ENCODE data around the gene CDC42.

The CDC42 gene

DNA sequence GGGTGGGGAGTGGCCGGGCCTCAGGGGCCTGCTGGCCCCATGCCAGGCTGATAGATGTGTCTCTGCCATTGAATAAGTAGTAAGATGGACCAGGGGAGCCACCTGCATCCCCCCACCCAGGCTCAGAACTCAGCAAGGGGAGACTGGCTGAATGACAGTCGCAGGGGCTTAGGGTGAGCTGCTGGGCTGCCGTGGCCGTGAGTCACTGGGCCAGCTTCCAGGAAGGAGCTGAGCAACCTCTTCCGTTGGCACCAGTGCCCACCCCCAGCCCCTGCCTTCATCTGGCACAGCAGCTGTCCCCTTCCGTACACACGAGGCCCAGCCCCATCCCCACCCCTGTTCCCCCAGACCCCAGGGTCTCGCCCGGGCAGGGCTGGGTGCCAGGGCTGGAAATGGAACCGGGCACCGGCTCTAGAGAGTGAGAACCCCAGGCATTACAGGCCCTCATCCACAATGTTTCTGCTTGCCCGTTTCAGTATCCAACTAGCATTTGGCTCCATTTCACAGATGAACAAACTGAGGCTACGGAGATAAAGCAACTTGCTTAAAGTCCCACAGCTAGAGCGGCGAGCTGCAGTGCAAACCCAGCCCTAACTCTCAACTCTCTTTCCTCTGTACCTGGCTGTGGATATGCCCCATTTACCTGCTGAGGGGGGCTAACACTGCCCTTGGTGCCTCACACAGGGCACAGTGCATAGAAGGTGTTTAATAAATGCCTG is 80.2 kb downstream of the CDC42 start:
- no peak for DNase-seq

DNA sequence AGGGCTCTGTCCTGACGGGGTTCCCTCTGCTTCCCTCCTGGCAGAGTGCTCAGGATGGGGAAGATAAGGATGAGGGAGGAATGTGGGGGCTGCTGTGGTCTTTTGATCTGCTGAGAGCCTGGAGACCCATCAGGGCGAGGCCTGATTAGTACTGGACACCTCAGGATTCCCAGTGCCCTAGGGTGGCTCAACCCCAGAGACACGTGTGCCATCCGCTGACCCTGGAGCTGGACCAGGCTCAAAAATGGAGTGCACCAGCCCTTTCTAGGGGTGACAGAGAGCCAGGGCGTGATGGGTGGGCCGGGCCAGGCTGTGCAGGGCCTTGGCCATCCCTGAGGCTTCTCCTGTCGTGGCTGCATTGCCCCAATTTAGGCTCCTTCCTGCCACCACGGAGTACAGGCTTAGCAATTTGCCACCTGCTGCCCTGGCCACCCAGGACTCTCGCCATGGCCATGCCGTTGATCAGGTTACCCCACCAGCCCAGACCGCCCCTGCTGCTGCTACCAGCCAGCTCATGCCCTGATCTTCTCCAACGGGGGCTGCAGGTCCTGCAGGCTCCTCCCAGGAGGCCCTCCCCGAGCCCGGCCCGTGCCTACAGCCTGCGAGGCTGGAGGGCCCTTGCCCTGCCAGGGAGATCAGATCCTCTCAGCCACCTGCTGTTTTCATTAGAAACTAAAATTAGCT is 80.9 kb downstream of the CDC42 start:
- no peak for DNase-seq

DNA sequence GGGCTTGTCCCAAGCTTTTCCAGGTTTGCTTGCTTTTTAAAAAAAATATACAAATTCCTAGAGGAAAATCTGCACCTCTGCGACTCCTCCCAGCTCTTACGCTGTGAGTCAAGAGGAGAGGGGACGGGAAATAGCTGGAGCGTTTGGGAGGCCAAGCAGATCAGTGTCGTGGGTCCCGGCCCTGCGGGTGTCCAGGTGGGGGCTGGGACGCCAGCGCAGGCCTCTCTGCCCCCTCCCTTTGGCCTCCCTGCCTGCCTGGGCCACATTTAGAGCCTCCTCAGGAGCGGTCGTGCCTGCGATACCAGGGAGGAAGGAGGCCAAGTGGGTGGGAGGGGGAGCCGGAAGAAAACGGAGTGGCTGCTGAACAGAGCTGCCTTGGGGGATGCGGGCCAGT is 81.4 kb downstream of the CDC42 start:
- no peak for DNase-seq

DNA sequence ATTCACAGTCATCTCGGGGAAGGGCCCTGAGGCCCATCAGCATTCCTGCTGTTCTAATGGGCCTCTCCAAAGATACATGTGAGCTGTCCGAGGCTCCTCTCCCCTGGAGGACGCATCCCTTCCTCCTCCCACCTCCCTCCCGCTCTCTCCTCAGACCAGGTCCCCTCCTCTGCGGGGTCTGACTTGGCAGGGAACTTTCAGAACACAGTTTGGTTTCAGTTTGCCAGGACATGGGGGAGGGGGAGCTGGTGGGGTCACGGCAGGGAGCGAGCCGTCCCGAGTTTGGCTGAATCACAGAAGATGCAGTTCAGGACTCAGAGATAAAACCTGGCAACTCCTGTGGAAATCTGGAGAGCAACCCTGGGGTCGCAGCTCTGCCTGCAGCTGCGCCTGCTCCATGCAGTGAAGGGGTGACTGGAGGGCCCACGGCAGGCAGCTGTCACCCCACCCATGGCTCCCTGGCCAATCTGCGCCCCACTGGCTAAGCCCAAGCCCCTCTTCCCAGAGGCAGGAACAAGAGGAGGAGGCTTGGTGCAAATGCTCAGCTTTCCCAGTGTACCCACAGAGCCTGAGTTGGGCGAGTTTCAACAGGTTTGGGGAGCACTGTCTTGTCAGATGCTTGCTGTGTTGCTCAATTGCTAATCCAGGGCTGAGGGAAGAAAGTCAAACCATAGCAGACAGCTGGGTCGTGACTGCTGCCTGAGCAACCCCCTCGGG is 84.7 kb downstream of the CDC42 start:
- no peak for DNase-seq

DNA sequence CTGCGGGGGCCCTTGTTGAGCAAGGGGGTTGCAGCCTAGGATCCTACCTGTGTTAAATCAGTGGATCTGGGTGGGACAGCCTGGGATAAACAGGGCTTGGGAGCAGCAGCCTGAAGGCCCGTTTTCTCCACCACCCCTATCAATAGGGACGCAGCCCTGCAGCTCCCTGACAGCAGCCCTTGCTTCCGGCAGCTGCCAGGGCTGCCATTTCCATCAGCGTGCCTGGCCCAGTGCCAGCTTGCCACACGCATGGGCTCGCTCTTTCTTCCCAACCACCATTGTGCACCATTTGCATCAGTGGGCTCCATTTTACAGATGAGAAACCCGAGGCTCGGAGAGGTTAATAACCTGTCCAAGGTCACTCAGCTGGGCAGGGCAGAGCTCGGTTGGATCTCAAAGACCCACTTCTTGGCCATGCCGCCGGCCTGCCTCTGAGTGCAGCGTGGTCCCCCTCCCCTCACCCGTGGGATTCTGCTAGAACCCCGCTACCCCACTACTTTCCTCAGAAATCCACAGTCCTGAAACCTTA is 86.6 kb downstream of the CDC42 start:
- DNase-seq, result no peak

DNA sequence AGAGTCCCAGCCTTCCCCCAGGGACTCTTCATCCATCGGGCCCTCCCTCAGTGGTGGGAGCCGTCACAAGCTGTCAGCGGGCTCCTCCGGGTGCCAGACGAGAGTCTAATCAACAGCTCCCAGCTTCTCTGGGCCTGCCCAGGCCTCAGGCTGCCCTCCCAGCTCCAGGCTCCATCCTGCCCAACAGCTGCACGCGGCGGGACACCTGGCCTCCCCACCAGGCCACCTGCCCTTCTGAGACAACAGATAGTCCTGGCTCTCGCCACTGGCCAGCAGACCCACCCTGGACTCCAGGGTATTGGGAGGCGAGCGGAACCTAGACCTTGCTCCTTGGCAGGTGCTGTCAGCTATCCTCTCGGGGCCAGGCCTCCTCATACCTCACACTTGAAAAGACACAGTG is 87.3 kb downstream of the CDC42 start:
- DNase-seq, result no peak
